DND-41 (cell line): ENCODE results near the gene ADNP2.

Experiments
- CTCF ChIP-seq: IDR thresholded peaks from 2 replicates; pipeline ENCODE4 v1.5.1; 2012; ENCODE audit warnings: borderline replicate concordance, low read length, moderate library complexity, mild to moderate bottlenecking; ENCODE audit not compliant: poor library complexity, severe bottlenecking; ENCODE audit errors: extremely low read depth
- EZH2 ChIP-seq: IDR thresholded peaks from 3 replicates; pipeline ENCODE4 v1.6.1; 2012; ENCODE audit warnings: borderline replicate concordance, low read depth, mild to moderate bottlenecking, moderate library complexity, low read length, inconsistent platforms; ENCODE audit not compliant: severe bottlenecking

- TF ChIP-seq CTCF = no peak
- TF ChIP-seq EZH2 = no peak
Measured at GRCh38 chr18:80109676-80110078, 615 bp downstream of the ADNP2 start.
